ENCODE data around the gene MZT2A. TPM values are rescaled to one million over a fixed set of nuclear protein-coding genes. Genes with fewer than 3 reads are reported as not detected.
"Not testable (repeated sequence)": the region's sequence is repeated elsewhere in the genome, so short reads cannot be mapped to it uniquely, and the experiment has no call there.

Gene MZT2A
- total RNA-seq, 4 donors from 2014 or later: 7.9 to 112 (median 68.7) TPM

- intact Hi-C loops (cut with DNase I; ENCODE audit: low total_unique reads): no loop called here
- no peaks in the 10 kb centered on the region for H3K9me3 ChIP-seq
- H3K36me3 ChIP-seq: no peaks in the 10 kb centered on the region
- H3K27ac ChIP-seq: no peak overlapping the region
- TF ChIP-seq CTCF (IDR thresholded peaks at IDR 0.05): no peak
- no peak for TF ChIP-seq POLR2A (IDR thresholded peaks at IDR 0.05)
- DNase-seq: no peak
- no peaks in the 10 kb centered on the region for H3K4me1 ChIP-seq
- H3K27me3 ChIP-seq: no peaks in the 10 kb centered on the region
- H3K4me3 ChIP-seq: no peak overlapping the region
Measured at GRCh38 chr2:131519466-131519865, 27.3 kb upstream of the MZT2A start.

GRCh38 chr2:131518531-131518930 lies 26.3 kb upstream of the MZT2A start:
- H3K4me1 ChIP-seq; DNase-seq; H3K4me3 ChIP-seq; H3K27ac ChIP-seq; H3K9me3 ChIP-seq; H3K27me3 ChIP-seq; intact Hi-C loops (cut with DNase I; ENCODE audit: low total_unique reads); H3K36me3 ChIP-seq: not testable (repeated sequence)

GRCh38 chr2:131517856-131518255 lies 25.7 kb upstream of the MZT2A start:
- H3K4me1 ChIP-seq; H3K4me3 ChIP-seq; H3K9me3 ChIP-seq; intact Hi-C loops (cut with DNase I; ENCODE audit: low total_unique reads); H3K36me3 ChIP-seq; H3K27ac ChIP-seq; DNase-seq; H3K27me3 ChIP-seq: not testable (repeated sequence)

- intact Hi-C loops (cut with DNase I; ENCODE audit: low total_unique reads): no loop called here
- no peak for DNase-seq
- no peak for TF ChIP-seq POLR2A (IDR thresholded peaks at IDR 0.05)
- TF ChIP-seq CTCF (IDR thresholded peaks at IDR 0.05): no peak
Measured at GRCh38 chr2:131517106-131517831, 25.1 kb upstream of the MZT2A start.

GRCh38 chr2:131516621-131517020 lies 24.4 kb upstream of the MZT2A start:
- H3K4me1 ChIP-seq; H3K36me3 ChIP-seq; H3K9me3 ChIP-seq; H3K27ac ChIP-seq; intact Hi-C loops (cut with DNase I; ENCODE audit: low total_unique reads); H3K4me3 ChIP-seq; DNase-seq; H3K27me3 ChIP-seq: not testable (repeated sequence)

More at GRCh38 chr2:131517106-131517831, 25.1 kb upstream of the MZT2A start:
- Histone ChIP-seq H3K27ac (no peak overlapping the region), H3K27me3 (no peaks in the 10 kb centered on the region), H3K9me3 (no peaks in the 10 kb centered on the region), H3K36me3 (no peaks in the 10 kb centered on the region), H3K4me1 (no peaks in the 10 kb centered on the region), H3K4me3 (no peak overlapping the region)

- Histone ChIP-seq H3K9me3 (no peaks in the 10 kb centered on the region), H3K4me1 (no peaks in the 10 kb centered on the region), H3K27me3 (no peaks in the 10 kb centered on the region), H3K36me3 (no peaks in the 10 kb centered on the region), H3K4me3 (no peak overlapping the region), H3K27ac (no peak overlapping the region)
- intact Hi-C loops (cut with DNase I; ENCODE audit: low total_unique reads): no loop called here
- no peak for DNase-seq
- TF ChIP-seq CTCF (IDR thresholded peaks at IDR 0.05) (no peak), POLR2A (IDR thresholded peaks at IDR 0.05) (no peak)
Measured at GRCh38 chr2:131516011-131516410, 23.8 kb upstream of the MZT2A start.

GRCh38 chr2:131515235-131515634 lies 23.0 kb upstream of the MZT2A start:
- H3K4me3 ChIP-seq; H3K4me1 ChIP-seq; H3K9me3 ChIP-seq; H3K36me3 ChIP-seq; H3K27me3 ChIP-seq; H3K27ac ChIP-seq; intact Hi-C loops (cut with DNase I; ENCODE audit: low total_unique reads); DNase-seq: not testable (repeated sequence)

- intact Hi-C loops (cut with DNase I; ENCODE audit: low total_unique reads); H3K4me3 ChIP-seq; DNase-seq; H3K9me3 ChIP-seq; H3K4me1 ChIP-seq; H3K36me3 ChIP-seq; H3K27me3 ChIP-seq; H3K27ac ChIP-seq: not testable (repeated sequence)
Measured at GRCh38 chr2:131514408-131515166, 22.4 kb upstream of the MZT2A start.

- H3K4me3 ChIP-seq; intact Hi-C loops (cut with DNase I; ENCODE audit: low total_unique reads); H3K36me3 ChIP-seq; DNase-seq; H3K27me3 ChIP-seq; H3K27ac ChIP-seq; H3K4me1 ChIP-seq; H3K9me3 ChIP-seq: not testable (repeated sequence)
Measured at GRCh38 chr2:131511969-131512870, 20.0 kb upstream of the MZT2A start.

Measured in uterus (tissue), 4 donors.